ENCODE results near the gene ERBB4. TPM values are rescaled to one million over a fixed set of nuclear protein-coding genes. Genes with fewer than 3 reads are reported as not detected.
A peak's percentile ranks its signal among the peaks of the same experiment; 100 is the strongest.

ERBB4 gene
- total and polyA plus RNA-seq, 2 of the 8 experiments (the other 6 are each of a cell fraction or from before 2014, with no cell fraction given), result 0.34 to 1.3 TPM

- no peak overlapping the region for H3K4ac ChIP-seq (replicated peaks; ENCODE audit: insufficient read length, low read depth, low read length)
- H3K36me3 ChIP-seq (ENCODE audit: control insufficient read depth in 2 of 4, insufficient read depth in 4 of 4, low read length in 3 of 4), result no peaks in the 10 kb centered on the region
- no peak overlapping the region for H3K14ac ChIP-seq (ENCODE audit: insufficient read length)
- no peak overlapping the region for H4K91ac ChIP-seq (replicated peaks; ENCODE audit: insufficient read length, low read length)
- H2BK120ac ChIP-seq (replicated peaks; ENCODE audit: low read depth, low read length), result no peak overlapping the region
- H3K23ac ChIP-seq (ENCODE audit: insufficient read length), result no peak overlapping the region
- no peak overlapping the region for H3K4me3 ChIP-seq (ENCODE audit: extremely low read depth in 1 of 4, insufficient read depth in 2 of 4, low read depth in 3 of 4, low read length in 4 of 4)
- H3K79me1 ChIP-seq (ENCODE audit: low read depth, low read length), result no peaks in the 10 kb centered on the region
- no peak overlapping the region for H2BK15ac ChIP-seq (ENCODE audit: low read length)
- no peak overlapping the region for H3K18ac ChIP-seq (ENCODE audit: extremely low read depth, low read length)
- no peak overlapping the region for H3K27ac ChIP-seq (ENCODE audit: low read depth, low read length)
- FAIRE-seq (no peak), DNase-seq (ENCODE audit: low read depth in 1 of 2, low spot score in 2 of 2) (no peak)
- H2BK5ac ChIP-seq (ENCODE audit: low read depth, low read length), result no peak overlapping the region
- peaks cover 0 to 6% (median 3%) of the 10 kb centered on the region in 4 experiments; a peak in 2 of 7 replicates for H3K4me1 ChIP-seq (replicated peaks in 1 of 4; ENCODE audit: control insufficient read depth in 3 of 4, insufficient read depth in 4 of 4, low read length in 3 of 4)
- POLR2A ChIA-PET (ENCODE audit: partially characterized antibody), result no interaction called here
- no peak overlapping the region for H2AFZ ChIP-seq (ENCODE audit: low read length)
- no peak overlapping the region for H3K9ac ChIP-seq (replicated peaks in 1 of 4; ENCODE audit: extremely low read depth in 1 of 4, low read depth in 3 of 4, low read length in 3 of 4)
- H3K27me3 ChIP-seq (replicated peaks in 1 of 4; ENCODE audit: control insufficient read depth in 3 of 4, extremely low read depth in 1 of 4, insufficient read depth in 3 of 4, low read length in 3 of 4), result no peaks in the 10 kb centered on the region
- H2BK20ac ChIP-seq (ENCODE audit: low read length), result no peak overlapping the region
- TF ChIP-seq CTCF (IDR thresholded peaks at IDR 0.05; ENCODE audit: control extremely low read depth in 1 of 3, insufficient read depth in 1 of 3, low read depth in 1 of 3, low read length in 3 of 3) (peak in 2 of 3 experiments; percentile 24 to 27; a peak in 2 of 4 replicates), RFX5 (IDR thresholded peaks at IDR 0.05; ENCODE audit: borderline replicate concordance, low read depth, low read length) (no peak), SIN3A (conservative IDR thresholded peaks at IDR 0.05 in 1 of 2, IDR thresholded peaks at IDR 0.05 in 1 of 2; ENCODE audit: low read depth in 1 of 2, low read length in 2 of 2) (no peak), EP300 (IDR thresholded peaks at IDR 0.05; ENCODE audit: borderline replicate concordance in 1 of 2, low read depth in 2 of 2, low read length in 2 of 2) (no peak), RAD21 (IDR thresholded peaks at IDR 0.05 in 1 of 2, conservative IDR thresholded peaks at IDR 0.05 in 1 of 2; ENCODE audit: low read depth in 2 of 2, low read length in 2 of 2) (peak; percentile 65), NANOG (IDR thresholded peaks at IDR 0.05; ENCODE audit: insufficient read depth, low read depth, low read length, poor library complexity, severe bottlenecking) (no peak), ZNF274 (IDR thresholded peaks at IDR 0.05; ENCODE audit: borderline replicate concordance, extremely low read depth, low read length) (no peak), TBP (IDR thresholded peaks at IDR 0.05; ENCODE audit: low read depth, low read length) (no peak)
- TF ChIP-seq, protein P1, sequence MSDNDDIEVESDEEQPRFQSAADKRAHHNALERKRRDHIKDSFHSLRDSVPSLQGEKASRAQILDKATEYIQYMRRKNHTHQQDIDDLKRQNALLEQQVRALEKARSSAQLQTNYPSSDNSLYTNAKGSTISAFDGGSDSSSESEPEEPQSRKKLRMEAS (IDR thresholded peaks at IDR 0.05), result no peak
- no peak overlapping the region for H3K4me2 ChIP-seq (ENCODE audit: insufficient read depth in 1 of 2, low read depth in 2 of 2, low read length in 2 of 2)
- no peak overlapping the region for H2AK5ac ChIP-seq (ENCODE audit: low read depth, low read length)
- H2BK12ac ChIP-seq (ENCODE audit: low read depth, low read length), result no peak overlapping the region
- no peak overlapping the region for H4K5ac ChIP-seq (ENCODE audit: insufficient read length, low read depth, low read length)
- no peaks in the 10 kb centered on the region for H3K23me2 ChIP-seq (ENCODE audit: low read depth, low read length)
- no peaks in the 10 kb centered on the region for H3K9me3 ChIP-seq (ENCODE audit: insufficient read depth in 2 of 2, low read depth in 1 of 2, low read length in 1 of 2)
- CTCF ChIA-PET (ENCODE audit: partially characterized antibody), result interaction anchor here (0.6 to 1.2 kb wide), 13 partner anchors 13 to 660 kb away, joined by 3 to 5 read pairs (median 3); partner anchors contain the start of gene ERBB4
- no peaks in the 10 kb centered on the region for H4K20me1 ChIP-seq (replicated peaks in 1 of 2; ENCODE audit: control insufficient read depth in 1 of 2, insufficient read depth in 2 of 2, low read length in 2 of 2)
- H3K56ac ChIP-seq (replicated peaks; ENCODE audit: insufficient read length, low read depth, low read length), result no peak overlapping the region
- no peak overlapping the region for H4K8ac ChIP-seq (ENCODE audit: extremely low read depth, insufficient read depth, low read length)
- no peaks in the 10 kb centered on the region for H3K79me2 ChIP-seq (ENCODE audit: control insufficient read depth in 1 of 2, insufficient read depth in 2 of 2, low read length in 2 of 2)
These were observed 659.3 kb downstream of the ERBB4 start for GRCh38 chr2:211879323-211879722.
